HepG2 (cell line): Measurements from ENCODE around the gene UCKL1. TPM values are rescaled to one million over a fixed set of nuclear protein-coding genes. Genes with fewer than 3 reads are reported as not detected.

ENCODE experiments used
- ERF ChIP-seq: IDR thresholded peaks from 2 replicates; pipeline ENCODE4 v1.6.1; 2018; ENCODE audit warnings: missing biosample characterization, missing genetic modification reagents
- HNF4A ChIP-seq: sonication (generic); formaldehyde crosslinking; IDR thresholded peaks from 2 replicates; pipeline ENCODE4 v1.4.0; 2020; ENCODE audit warnings: missing genetic modification reagents
- KAT7 ChIP-seq: IDR thresholded peaks from 2 replicates; pipeline ENCODE4 v1.6.1; 2018; ENCODE audit warnings: borderline replicate concordance, missing compliant biosample characterization
- KLF13 ChIP-seq: sonication (generic); formaldehyde crosslinking; IDR thresholded peaks from 2 replicates; pipeline ENCODE4 v1.4.0; 2020; ENCODE audit warnings: mild to moderate bottlenecking, missing genetic modification reagents
- LCORL ChIP-seq, 2 experiments: fragments of 450-650 bp in 1 of 2; sonication (generic) in 1 of 2; formaldehyde crosslinking in 1 of 2; IDR thresholded peaks; 2 replicates each; pipeline versions ENCODE4 v1.5.0 to v1.6.1; 2017 to 2020; ENCODE audit warnings: antibody characterized with exemption in 1 of 2, missing genetic modification reagents in 1 of 2
- MAZ ChIP-seq, 2 experiments: sonication (generic) in 1 of 2; formaldehyde crosslinking in 1 of 2; IDR thresholded peaks; 2 replicates each; pipeline versions ENCODE4 v1.5.0 to v1.6.1; 2012 to 2020; ENCODE audit warnings: low read depth in 2 of 2, mild to moderate bottlenecking in 2 of 2, borderline replicate concordance in 1 of 2, improper control_type of control experiment in 1 of 2, low read length in 1 of 2, missing genetic modification reagents in 1 of 2, moderate library complexity in 1 of 2
- MEIS1 ChIP-seq: sonication (generic); formaldehyde crosslinking; IDR thresholded peaks from 2 replicates; pipeline ENCODE4 v1.9.0; 2021; ENCODE audit warnings: mild to moderate bottlenecking, missing genetic modification reagents, moderate library complexity, borderline replicate concordance
- POLR2A ChIP-seq, 2 experiments: IDR thresholded peaks; 2 replicates each; pipeline ENCODE4 v1.6.1; 2011; ENCODE audit warnings: low read depth in 2 of 2, low read length in 2 of 2, mild to moderate bottlenecking in 1 of 2, moderate library complexity in 1 of 2; ENCODE audit not compliant: insufficient read depth in 1 of 2
- SMYD3 ChIP-seq: sonication (generic); formaldehyde crosslinking; IDR thresholded peaks from 2 replicates; pipeline ENCODE4 v1.8.1; 2023; ENCODE audit warnings: mild to moderate bottlenecking, missing genetic modification reagents
- SSRP1 ChIP-seq: IDR thresholded peaks from 2 replicates; pipeline ENCODE4 v1.6.1; 2016; ENCODE audit warnings: control low read depth
- TOE1 ChIP-seq: sonication (generic); formaldehyde crosslinking; IDR thresholded peaks from 2 replicates; pipeline ENCODE4 v1.4.0; 2020; ENCODE audit warnings: mild to moderate bottlenecking, missing genetic modification reagents
- YY1 ChIP-seq: IDR thresholded peaks from 2 replicates; pipeline ENCODE4 v1.6.1; 2011; ENCODE audit warnings: low read length, low read depth, moderate library complexity, mild to moderate bottlenecking; ENCODE audit not compliant: insufficient read depth, insufficient replicate concordance
- ZMYM4 ChIP-seq: sonication (generic); formaldehyde crosslinking; IDR thresholded peaks from 2 replicates; pipeline ENCODE4 v1.8.1; 2023; ENCODE audit warnings: mild to moderate bottlenecking, missing genetic modification reagents
- ZNF329 ChIP-seq: sonication (generic); formaldehyde crosslinking; IDR thresholded peaks from 2 replicates; pipeline ENCODE4 v1.9.0; 2021; ENCODE audit warnings: low read depth, mild to moderate bottlenecking, missing genetic modification reagents
- ZNF572 ChIP-seq: sonication (generic); formaldehyde crosslinking; IDR thresholded peaks from 2 replicates; pipeline ENCODE4 v1.5.1; 2020; ENCODE audit warnings: mild to moderate bottlenecking, missing genetic modification reagents
- ZNF7 ChIP-seq: IDR thresholded peaks from 2 replicates; pipeline ENCODE4 v1.6.1; 2016; ENCODE audit warnings: missing biosample characterization, missing genetic modification reagents
- ZNF816 ChIP-seq: sonication (generic); formaldehyde crosslinking; IDR thresholded peaks from 2 replicates; pipeline ENCODE4 v1.8.0; 2022; ENCODE audit warnings: missing genetic modification reagents, mild to moderate bottlenecking, borderline replicate concordance
- polyA plus RNA-seq, 8 experiments: library from polyadenylated mRNA; depleted of rRNA in 3 of 8; stranded (reverse) in 7 of 8; unstranded in 1 of 8; fragments of >200 nt; fragmentation: Illumina TruSeq in 4 of 8; extraction: Trizol in 4 of 8; gene quantifications; 2 replicates each; pipeline versions ENCODE4 v1.2.1 to v1.2.3, GENCODE V29; 2011 to 2016; ENCODE audit warnings: low read depth in 4 of 8, missing spikeins in 1 of 8, mixed read lengths in 1 of 8; ENCODE audit not compliant: insufficient read depth in 1 of 8
- total RNA-seq, 5 experiments: library from RNA; depleted of rRNA; stranded (reverse); fragments of >200 nt; fragmentation: Illumina TruSeq; extraction: Trizol; gene quantifications; 2 replicates each; pipeline ENCODE4 v1.2.3, GENCODE V29; 2016; ENCODE audit warnings: low read depth in 1 of 5
- TF ChIP-seq, protein P1 (sequence below): sonication (generic); formaldehyde crosslinking; IDR thresholded peaks from 2 replicates; pipeline ENCODE4 v1.8.0; 2022; ENCODE audit warnings: mild to moderate bottlenecking, missing genetic modification reagents, moderate library complexity
- TF ChIP-seq, protein P2 (sequence below): sonication (generic); formaldehyde crosslinking; IDR thresholded peaks from 2 replicates; pipeline ENCODE4 v1.8.1; 2023; ENCODE audit warnings: missing genetic modification reagents, inconsistent platforms, borderline replicate concordance
- TF ChIP-seq, protein P3 (sequence below): sonication (generic); formaldehyde crosslinking; IDR thresholded peaks from 2 replicates; pipeline ENCODE4 v1.8.0; 2022; ENCODE audit warnings: missing genetic modification reagents, mild to moderate bottlenecking, borderline replicate concordance
- TF ChIP-seq, protein P4 (sequence below): sonication (generic); formaldehyde crosslinking; IDR thresholded peaks from 2 replicates; pipeline ENCODE4 v1.5.0; 2020; ENCODE audit warnings: mild to moderate bottlenecking, missing genetic modification reagents
- TF ChIP-seq, protein P5 (sequence below): IDR thresholded peaks from 2 replicates; pipeline ENCODE4 v1.6.1; 2016; ENCODE audit warnings: mild to moderate bottlenecking, missing biosample characterization, missing genetic modification reagents
- TF ChIP-seq, protein P6 (sequence below): sonication (generic); formaldehyde crosslinking; IDR thresholded peaks from 2 replicates; pipeline ENCODE4 v1.5.0; 2020; ENCODE audit warnings: missing genetic modification reagents, mild to moderate bottlenecking, borderline replicate concordance

UCKL1 gene
- total and polyA plus RNA-seq, 2 of the 13 experiments (the other 11 are each of a cell fraction or from before 2014, with no cell fraction given), result 50.2 to 126 TPM

DNA sequence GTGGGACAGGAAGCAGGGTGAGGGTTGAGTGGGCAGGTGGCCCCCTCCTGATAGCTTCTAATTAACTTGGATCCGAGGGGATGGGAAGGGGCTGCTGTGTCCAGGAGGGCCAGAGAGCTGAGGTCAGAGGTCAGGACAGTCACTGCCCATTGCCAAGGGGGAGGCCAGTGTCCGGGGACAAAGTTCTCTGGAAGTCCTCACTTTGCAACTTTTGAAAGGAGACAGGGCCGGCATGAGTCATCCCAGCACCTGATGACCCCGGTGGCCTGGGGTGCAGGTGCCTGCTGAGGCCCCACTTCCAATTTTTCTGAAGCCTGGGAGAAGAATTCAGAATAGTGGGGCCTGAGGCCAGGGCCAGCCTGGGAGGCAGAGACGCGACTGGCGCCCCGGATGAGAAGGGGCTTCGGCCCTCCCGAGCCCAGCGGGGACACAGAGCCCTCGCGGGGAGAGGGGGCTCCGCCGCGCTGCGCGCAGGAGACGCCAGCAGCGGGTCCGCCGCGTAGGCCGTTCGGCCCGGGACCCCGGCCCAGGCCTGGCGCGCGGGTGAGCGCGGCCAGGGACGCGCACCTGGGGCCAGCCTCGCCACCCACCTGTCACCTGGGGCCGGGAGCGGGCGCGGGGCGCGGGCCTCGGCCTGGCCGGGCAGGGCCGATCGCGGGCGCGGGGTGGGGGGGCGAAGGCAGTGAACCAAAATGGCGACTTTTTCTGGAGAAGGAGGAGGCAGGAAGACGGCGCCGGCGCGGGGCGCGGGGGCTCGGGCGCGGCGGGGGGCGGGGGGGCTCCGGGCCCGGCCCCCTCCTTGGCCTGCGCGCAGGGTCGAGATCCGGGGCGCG lies 12.9 kb upstream of the UCKL1 start (continued):
- no peak for TF ChIP-seq ZNF816
- peak; percentile 56; the same call in 1 of the 2 replicates for TF ChIP-seq ERF (CRISPR knock-in tag)
- TF ChIP-seq, protein P1, sequence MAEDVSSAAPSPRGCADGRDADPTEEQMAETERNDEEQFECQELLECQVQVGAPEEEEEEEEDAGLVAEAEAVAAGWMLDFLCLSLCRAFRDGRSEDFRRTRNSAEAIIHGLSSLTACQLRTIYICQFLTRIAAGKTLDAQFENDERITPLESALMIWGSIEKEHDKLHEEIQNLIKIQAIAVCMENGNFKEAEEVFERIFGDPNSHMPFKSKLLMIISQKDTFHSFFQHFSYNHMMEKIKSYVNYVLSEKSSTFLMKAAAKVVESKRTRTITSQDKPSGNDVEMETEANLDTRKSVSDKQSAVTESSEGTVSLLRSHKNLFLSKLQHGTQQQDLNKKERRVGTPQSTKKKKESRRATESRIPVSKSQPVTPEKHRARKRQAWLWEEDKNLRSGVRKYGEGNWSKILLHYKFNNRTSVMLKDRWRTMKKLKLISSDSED, result no peak
- TF ChIP-seq, protein P2, sequence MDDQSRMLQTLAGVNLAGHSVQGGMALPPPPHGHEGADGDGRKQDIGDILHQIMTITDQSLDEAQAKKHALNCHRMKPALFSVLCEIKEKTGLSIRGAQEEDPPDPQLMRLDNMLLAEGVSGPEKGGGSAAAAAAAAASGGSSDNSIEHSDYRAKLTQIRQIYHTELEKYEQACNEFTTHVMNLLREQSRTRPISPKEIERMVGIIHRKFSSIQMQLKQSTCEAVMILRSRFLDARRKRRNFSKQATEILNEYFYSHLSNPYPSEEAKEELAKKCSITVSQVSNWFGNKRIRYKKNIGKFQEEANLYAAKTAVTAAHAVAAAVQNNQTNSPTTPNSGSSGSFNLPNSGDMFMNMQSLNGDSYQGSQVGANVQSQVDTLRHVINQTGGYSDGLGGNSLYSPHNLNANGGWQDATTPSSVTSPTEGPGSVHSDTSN (CRISPR knock-in tag), result no peak
- peak; percentile 96 for TF ChIP-seq HNF4A (CRISPR knock-in tag)
- peak; percentile 82 for TF ChIP-seq YY1
- no peak for TF ChIP-seq ZNF7 (CRISPR knock-in tag)
- TF ChIP-seq KLF13 (CRISPR knock-in tag), result 0 out of 2 replicates have a peak, but pooled peaks have one; percentile 59
- TF ChIP-seq, protein P3, sequence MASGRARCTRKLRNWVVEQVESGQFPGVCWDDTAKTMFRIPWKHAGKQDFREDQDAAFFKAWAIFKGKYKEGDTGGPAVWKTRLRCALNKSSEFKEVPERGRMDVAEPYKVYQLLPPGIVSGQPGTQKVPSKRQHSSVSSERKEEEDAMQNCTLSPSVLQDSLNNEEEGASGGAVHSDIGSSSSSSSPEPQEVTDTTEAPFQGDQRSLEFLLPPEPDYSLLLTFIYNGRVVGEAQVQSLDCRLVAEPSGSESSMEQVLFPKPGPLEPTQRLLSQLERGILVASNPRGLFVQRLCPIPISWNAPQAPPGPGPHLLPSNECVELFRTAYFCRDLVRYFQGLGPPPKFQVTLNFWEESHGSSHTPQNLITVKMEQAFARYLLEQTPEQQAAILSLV (CRISPR knock-in tag), result peak; percentile 85; the same call in 1 of the 2 replicates
- TF ChIP-seq MAZ (IDR thresholded peaks at IDR 0.05; ENCODE audit: borderline replicate concordance, low read depth, low read length), result peak; percentile 45; the same call in 1 of the 2 replicates
- no peak; the same call in 1 of the 2 replicates for TF ChIP-seq MAZ (CRISPR knock-in tag; IDR thresholded peaks at IDR 0.05; ENCODE audit: low read depth)
- TF ChIP-seq SMYD3 (CRISPR knock-in tag), result no peak; the same call in 1 of the 2 replicates
- peak; percentile 82; the same call in 1 of the 2 replicates for TF ChIP-seq ZNF572 (CRISPR knock-in tag)
- TF ChIP-seq, protein P4, sequence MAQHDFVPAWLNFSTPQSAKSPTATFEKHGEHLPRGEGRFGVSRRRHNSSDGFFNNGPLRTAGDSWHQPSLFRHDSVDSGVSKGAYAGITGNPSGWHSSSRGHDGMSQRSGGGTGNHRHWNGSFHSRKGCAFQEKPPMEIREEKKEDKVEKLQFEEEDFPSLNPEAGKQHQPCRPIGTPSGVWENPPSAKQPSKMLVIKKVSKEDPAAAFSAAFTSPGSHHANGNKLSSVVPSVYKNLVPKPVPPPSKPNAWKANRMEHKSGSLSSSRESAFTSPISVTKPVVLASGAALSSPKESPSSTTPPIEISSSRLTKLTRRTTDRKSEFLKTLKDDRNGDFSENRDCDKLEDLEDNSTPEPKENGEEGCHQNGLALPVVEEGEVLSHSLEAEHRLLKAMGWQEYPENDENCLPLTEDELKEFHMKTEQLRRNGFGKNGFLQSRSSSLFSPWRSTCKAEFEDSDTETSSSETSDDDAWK (CRISPR knock-in tag), result no peak
- peak; percentile 44 to 49 for TF ChIP-seq POLR2A (IDR thresholded peaks at IDR 0.05; ENCODE audit: insufficient read depth in 1 of 2, low read depth in 2 of 2, low read length in 2 of 2)
- TF ChIP-seq ZMYM4 (CRISPR knock-in tag), result no peak
- TF ChIP-seq, protein P5, sequence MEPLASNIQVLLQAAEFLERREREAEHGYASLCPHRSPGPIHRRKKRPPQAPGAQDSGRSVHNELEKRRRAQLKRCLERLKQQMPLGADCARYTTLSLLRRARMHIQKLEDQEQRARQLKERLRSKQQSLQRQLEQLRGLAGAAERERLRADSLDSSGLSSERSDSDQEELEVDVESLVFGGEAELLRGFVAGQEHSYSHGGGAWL (CRISPR knock-in tag), result no peak; the same call in 1 of the 2 replicates
- no peak for TF ChIP-seq LCORL (IDR thresholded peaks at IDR 0.05)
- TF ChIP-seq LCORL (CRISPR knock-in tag; IDR thresholded peaks at IDR 0.05), result peak; percentile 94
- TF ChIP-seq, protein P6, sequence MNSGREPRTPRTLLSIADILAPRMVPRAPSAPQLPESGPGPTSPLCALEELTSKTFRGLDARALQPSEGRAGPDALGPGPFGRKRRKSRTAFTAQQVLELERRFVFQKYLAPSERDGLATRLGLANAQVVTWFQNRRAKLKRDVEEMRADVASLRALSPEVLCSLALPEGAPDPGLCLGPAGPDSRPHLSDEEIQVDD, result no peak
- peak; percentile 90 for TF ChIP-seq MEIS1 (CRISPR knock-in tag)
- TF ChIP-seq KAT7, result no peak
- no peak for TF ChIP-seq SSRP1
- 0 out of 2 replicates have a peak, but pooled peaks have one; percentile 47 for TF ChIP-seq ZNF329 (CRISPR knock-in tag)
- no peak for TF ChIP-seq TOE1 (CRISPR knock-in tag)
